IPS DF 6.9 (cell line): Measurements from ENCODE around the gene SHISA2.

Experiments used
- DNase-seq: peaks from one replicate; pipeline ENCODE4 v3.0.0-alpha.2; 2013; ENCODE audit warnings: low read depth, low spot score
- H3K27ac ChIP-seq: one replicate; pipeline ENCODE4 v1.5.1; 2013; ENCODE audit warnings: low read length, control low read depth
- H3K27me3 ChIP-seq: 2 replicates; pipeline ENCODE4 v1.6.1; 2013; ENCODE audit warnings: mild to moderate bottlenecking, low read length; ENCODE audit not compliant: control insufficient read depth, insufficient read depth
- H3K36me3 ChIP-seq: 2 replicates; pipeline ENCODE4 v1.6.1; 2013; ENCODE audit warnings: low read length; ENCODE audit not compliant: control insufficient read depth, insufficient read depth
- H3K4me1 ChIP-seq: 2 replicates; pipeline ENCODE4 v1.6.1; 2013; ENCODE audit warnings: low read length; ENCODE audit not compliant: control insufficient read depth, insufficient read depth
- H3K4me3 ChIP-seq: 2 replicates; pipeline ENCODE4 v1.5.1; 2013; ENCODE audit warnings: mild to moderate bottlenecking, low read length
- H3K9me3 ChIP-seq: 2 replicates; pipeline ENCODE4 v1.6.1; 2013; ENCODE audit warnings: low read length, inconsistent platforms; ENCODE audit not compliant: control insufficient read depth, insufficient read depth
- WGBS: extraction: QIAGEN DNeasy Blood & Tissue Kit; methylation state at CpG from one replicate; pipeline ENCODE4 v1.1.7; 2013; ENCODE audit warnings: mixed read lengths, missing lambda C conversion rate; ENCODE audit not compliant: insufficient read length, insufficient coverage; 5-methylcytosine and 5-hydroxymethylcytosine counted together

SHISA2 gene

DNA sequence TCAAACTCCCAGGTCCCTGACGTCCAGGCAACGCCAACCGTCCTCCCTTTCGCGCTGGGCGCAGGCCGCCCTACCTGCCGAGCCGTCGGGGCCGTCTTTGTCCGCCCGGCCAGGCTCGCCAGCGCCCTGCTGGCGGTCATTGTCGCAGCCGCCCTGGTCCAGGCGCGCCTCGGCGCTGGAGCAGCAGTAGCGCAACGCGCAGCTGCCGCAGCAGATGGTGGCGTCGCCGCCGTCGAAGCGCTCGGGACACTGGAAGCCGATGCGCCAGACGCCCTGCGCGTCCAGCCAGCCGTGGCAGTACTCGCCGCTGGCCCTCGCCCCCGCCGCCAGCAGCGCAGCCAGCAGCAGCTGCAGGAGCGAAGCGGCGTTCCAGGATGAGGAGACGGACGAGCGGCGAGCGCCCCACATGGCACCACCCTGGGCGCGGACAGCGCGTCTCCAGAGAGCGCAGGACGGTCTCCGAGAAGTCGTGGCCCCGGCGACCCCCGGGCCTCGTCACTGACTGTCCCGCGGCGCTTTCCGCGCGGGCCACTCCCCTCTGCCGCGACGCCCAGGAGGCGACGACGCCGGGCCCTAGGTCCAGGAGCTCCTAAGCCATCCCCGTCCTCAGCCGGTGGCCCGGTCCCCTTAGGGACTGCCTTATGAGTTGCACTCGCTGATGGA, 1.1 kb downstream of the SHISA2 start:
- Histone ChIP-seq H3K36me3 (peaks cover 5% of the 10 kb centered on the region; the same call in 1 of the 2 replicates), H3K4me1 (peaks cover 3% of the 10 kb centered on the region; the same call in 1 of the 2 replicates), H3K4me3 (peak overlapping the region; percentile 31; the same call in 1 of the 2 replicates), H3K9me3 (no peaks in the 10 kb centered on the region), H3K27me3 (peaks cover 8% of the 10 kb centered on the region; the same call in 1 of the 2 replicates), H3K27ac (no peak overlapping the region)
- WGBS = no CpG with 5 or more reads among the region's 82 CpGs
- no peak for DNase-seq

GRCh38 chr13:26048741-26049140, 3.1 kb downstream of the SHISA2 start:
- H3K4me3 ChIP-seq = no peak overlapping the region
- no peaks in the 10 kb centered on the region for H3K9me3 ChIP-seq
- peaks cover 3% of the 10 kb centered on the region; the same call in 1 of the 2 replicates for H3K4me1 ChIP-seq
- peaks cover 5% of the 10 kb centered on the region; the same call in 1 of the 2 replicates for H3K36me3 ChIP-seq
- peaks cover 8% of the 10 kb centered on the region; the same call in 1 of the 2 replicates for H3K27me3 ChIP-seq
- no CpG with 5 or more reads among the region's 4 CpGs for WGBS
- DNase-seq = no peak
- no peak overlapping the region for H3K27ac ChIP-seq

- H3K36me3 ChIP-seq = peaks cover 5% of the 10 kb centered on the region; the same call in 1 of the 2 replicates
- no peak overlapping the region for H3K27ac ChIP-seq
- H3K4me3 ChIP-seq = no peak overlapping the region
- WGBS = no CpG with 5 or more reads among the region's 4 CpGs
- peaks cover 8% of the 10 kb centered on the region; the same call in 1 of the 2 replicates for H3K27me3 ChIP-seq
- H3K9me3 ChIP-seq = no peaks in the 10 kb centered on the region
- no peak for DNase-seq
- peaks cover 1% of the 10 kb centered on the region; the same call in 1 of the 2 replicates for H3K4me1 ChIP-seq
These were observed 4.8 kb downstream of the SHISA2 start for GRCh38 chr13:26047040-26047439.

DNA sequence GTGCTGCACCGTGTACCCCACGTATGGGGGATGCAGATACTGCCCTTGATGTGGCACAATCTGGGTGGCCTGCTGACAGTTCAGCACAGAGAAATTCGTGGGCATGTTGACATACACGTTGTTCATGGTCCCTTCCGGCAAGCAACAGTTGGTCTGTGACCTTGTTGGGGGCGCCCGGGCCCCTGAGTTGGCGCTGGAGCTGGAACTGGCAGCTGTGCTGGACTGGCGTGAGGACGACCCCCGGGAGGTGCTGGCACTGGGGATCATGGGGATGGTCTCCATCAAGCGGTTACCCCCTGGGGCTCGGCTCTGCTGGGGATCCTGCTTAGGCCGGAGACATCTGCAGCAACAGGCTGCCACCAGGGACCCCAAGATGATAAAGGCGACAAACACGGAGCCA, 5.2 kb downstream of the SHISA2 start:
- Histone ChIP-seq H3K36me3 (peaks cover 5% of the 10 kb centered on the region; the same call in 1 of the 2 replicates), H3K4me1 (peaks cover 1% of the 10 kb centered on the region; the same call in 1 of the 2 replicates), H3K27ac (no peak overlapping the region), H3K27me3 (peaks cover 8% of the 10 kb centered on the region; the same call in 1 of the 2 replicates), H3K9me3 (no peaks in the 10 kb centered on the region), H3K4me3 (no peak overlapping the region)
- no peak for DNase-seq
- no CpG with 5 or more reads among the region's 16 CpGs for WGBS

DNA sequence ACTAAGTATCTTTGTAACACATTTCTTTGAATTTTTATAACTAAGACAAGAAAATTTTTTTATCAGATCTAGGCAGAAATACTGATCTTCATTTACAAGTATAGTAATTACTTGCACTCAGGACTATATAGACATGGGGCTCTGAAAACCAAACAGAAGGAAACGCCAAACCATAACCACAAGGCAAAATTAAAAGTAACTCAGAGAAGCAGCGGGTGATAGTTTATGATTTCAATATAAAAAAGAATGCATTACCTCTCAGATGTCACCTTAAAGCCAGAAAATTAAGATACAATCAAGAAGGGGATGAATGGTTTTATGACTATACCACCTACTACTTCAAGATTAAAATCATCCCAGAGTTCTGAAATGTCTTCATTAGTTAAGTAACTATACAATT, 6.7 kb downstream of the SHISA2 start:
- Histone ChIP-seq H3K4me1 (no peaks in the 10 kb centered on the region), H3K27ac (no peak overlapping the region), H3K36me3 (peaks cover 5% of the 10 kb centered on the region; the same call in 1 of the 2 replicates), H3K9me3 (no peaks in the 10 kb centered on the region), H3K27me3 (peaks cover 5% of the 10 kb centered on the region; the same call in 1 of the 2 replicates), H3K4me3 (no peak overlapping the region)
- WGBS = no CpG with 5 or more reads among the region's 2 CpGs
- no peak for DNase-seq

- DNase-seq = no peak
- H3K4me1 ChIP-seq = no peaks in the 10 kb centered on the region
- no peak overlapping the region for H3K27ac ChIP-seq
- peaks cover 5% of the 10 kb centered on the region; the same call in 1 of the 2 replicates for H3K36me3 ChIP-seq
- no peaks in the 10 kb centered on the region for H3K9me3 ChIP-seq
- no peaks in the 10 kb centered on the region for H3K27me3 ChIP-seq
- WGBS = no CpG with 5 or more reads among the region's 1 CpG
- no peak overlapping the region for H3K4me3 ChIP-seq
These were observed 9.0 kb downstream of the SHISA2 start for GRCh38 chr13:26042785-26043184.

- Histone ChIP-seq H3K9me3 (no peaks in the 10 kb centered on the region), H3K4me3 (no peak overlapping the region), H3K4me1 (no peaks in the 10 kb centered on the region), H3K36me3 (peaks cover 2% of the 10 kb centered on the region; the same call in 1 of the 2 replicates), H3K27me3 (no peaks in the 10 kb centered on the region), H3K27ac (no peak overlapping the region)
- no peak for DNase-seq
- no CpG with 5 or more reads among the region's 3 CpGs for WGBS
These were observed 10.4 kb downstream of the SHISA2 start for GRCh38 chr13:26041444-26041843.

- DNase-seq = no peak
- H3K27me3 ChIP-seq = no peaks in the 10 kb centered on the region
- H3K27ac ChIP-seq = no peak overlapping the region
- no peaks in the 10 kb centered on the region for H3K4me1 ChIP-seq
- no peak overlapping the region for H3K4me3 ChIP-seq
- no peaks in the 10 kb centered on the region for H3K9me3 ChIP-seq
- WGBS = no CpG with 5 or more reads among the region's 8 CpGs
- no peaks in the 10 kb centered on the region for H3K36me3 ChIP-seq
These were observed 12.8 kb downstream of the SHISA2 start for GRCh38 chr13:26038931-26039475.

DNA sequence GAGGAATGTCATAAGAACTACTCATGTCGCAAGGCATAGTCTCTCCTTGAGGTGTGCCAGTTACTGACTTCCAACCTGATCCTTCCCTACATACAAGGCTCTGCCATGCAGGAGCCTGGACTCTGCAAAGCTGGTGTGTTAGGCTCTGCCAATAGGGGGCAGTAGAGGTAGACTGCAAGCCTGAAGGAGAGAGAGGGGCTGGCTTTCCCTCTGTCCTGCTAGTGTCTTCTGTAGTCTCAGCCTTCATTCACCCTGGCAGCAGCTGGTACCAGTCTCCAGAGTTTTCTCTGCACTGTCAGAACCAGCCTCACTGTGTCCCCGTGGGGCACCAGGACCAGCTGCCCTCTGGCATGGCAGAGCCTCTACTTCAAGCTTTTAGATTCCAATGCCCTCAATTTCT, 14.5 kb downstream of the SHISA2 start:
- Histone ChIP-seq H3K36me3 (no peaks in the 10 kb centered on the region), H3K27me3 (no peaks in the 10 kb centered on the region), H3K4me3 (no peak overlapping the region), H3K27ac (no peak overlapping the region), H3K4me1 (no peaks in the 10 kb centered on the region), H3K9me3 (no peaks in the 10 kb centered on the region)
- WGBS = no CpG with 5 or more reads among the region's 2 CpGs
- peak; percentile 73 for DNase-seq

DNA sequence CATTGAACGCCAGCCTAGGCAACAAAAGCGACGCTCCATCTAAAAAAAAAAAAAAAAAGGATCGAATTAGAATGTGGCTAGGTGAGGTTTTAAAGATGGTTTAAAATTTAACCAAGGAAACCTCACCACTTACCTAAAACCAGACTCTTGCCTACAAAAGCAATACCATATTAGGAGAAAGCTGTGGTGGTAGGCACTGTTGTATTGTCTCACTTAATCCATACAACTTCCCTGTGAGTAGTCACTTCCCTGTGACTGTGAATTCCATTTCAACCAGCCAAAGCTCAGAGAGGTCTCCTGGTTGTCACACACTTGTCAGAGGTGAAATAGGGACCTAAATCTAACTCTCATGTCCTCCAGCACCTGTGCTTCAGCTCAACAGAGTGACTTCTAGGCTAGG, 15.4 kb downstream of the SHISA2 start:
- no peaks in the 10 kb centered on the region for H3K36me3 ChIP-seq
- no peak overlapping the region for H3K27ac ChIP-seq
- no peak for DNase-seq
- no peaks in the 10 kb centered on the region for H3K9me3 ChIP-seq
- no peak overlapping the region for H3K4me3 ChIP-seq
- no peaks in the 10 kb centered on the region for H3K27me3 ChIP-seq
- H3K4me1 ChIP-seq = no peaks in the 10 kb centered on the region
- no CpG with 5 or more reads among the region's 4 CpGs for WGBS
